Neutrophil (primary cell): ENCODE data around the gene BCL11A.

ENCODE experiments used
- H3K27ac ChIP-seq: fragments of 200-600 bp; sonication (generic); 2 replicates; pipeline ENCODE4 v1.5.1; 2016; ENCODE audit warnings: mild to moderate bottlenecking, moderate library complexity
- H3K27me3 ChIP-seq: fragments of 200-600 bp; sonication (generic); 2 replicates; pipeline ENCODE4 v1.6.0; 2016; ENCODE audit warnings: mild to moderate bottlenecking
- H3K36me3 ChIP-seq: fragments of 200-600 bp; sonication (generic); 2 replicates; pipeline ENCODE4 v1.5.1; 2017
- H3K4me1 ChIP-seq, 2 experiments: fragments of 200-600 bp in 1 of 2; sonication (generic) in 1 of 2; 1 replicate in 1 of 2; 2 replicates in 1 of 2; pipeline versions ENCODE4 v1.5.1 to v1.6.1; 2013 to 2016; ENCODE audit warnings: low read depth in 1 of 2, low read length in 1 of 2, mild to moderate bottlenecking in 1 of 2, moderate library complexity in 1 of 2; ENCODE audit not compliant: control insufficient read depth in 1 of 2, insufficient read depth in 1 of 2
- H3K4me3 ChIP-seq, 2 experiments: fragments of 200-600 bp in 1 of 2; sonication (generic) in 1 of 2; 1 replicate in 1 of 2; 2 replicates in 1 of 2; pipeline ENCODE4 v1.5.1; 2013 to 2016; ENCODE audit warnings: low read depth in 1 of 2, low read length in 1 of 2, mild to moderate bottlenecking in 1 of 2, moderate library complexity in 1 of 2
- H3K9me3 ChIP-seq: fragments of 200-600 bp; sonication (generic); 2 replicates; pipeline ENCODE4 v1.5.1; 2016
- CTCF ChIP-seq: fragments of 200-600 bp; sonication (generic); IDR thresholded peaks from 2 replicates; pipeline ENCODE4 v1.5.1; 2016; ENCODE audit warnings: antibody characterized with exemption

BCL11A gene

GRCh38 chr2:60485550-60485949 lies 67.9 kb downstream of the BCL11A start:
- H3K27me3 ChIP-seq, result no peaks in the 10 kb centered on the region
- no peak for TF ChIP-seq CTCF
- no peaks in the 10 kb centered on the region for H3K9me3 ChIP-seq
- peaks cover 61 to 79% of the 10 kb centered on the region in 2 experiments for H3K4me1 ChIP-seq
- peak overlapping the region; percentile 93 for H3K27ac ChIP-seq
- peak overlapping the region in 1 of 2 experiments; percentile 28 for H3K4me3 ChIP-seq
- no peaks in the 10 kb centered on the region for H3K36me3 ChIP-seq

GRCh38 chr2:60485055-60485454 lies 68.4 kb downstream of the BCL11A start:
- Histone ChIP-seq H3K9me3 (no peaks in the 10 kb centered on the region), H3K27me3 (no peaks in the 10 kb centered on the region), H3K36me3 (no peaks in the 10 kb centered on the region), H3K4me3 (peak overlapping the region; percentile 46 to 56), H3K27ac (peak overlapping the region; percentile 93), H3K4me1 (peaks cover 66 to 82% of the 10 kb centered on the region in 2 experiments)
- no peak for TF ChIP-seq CTCF

GRCh38 chr2:60484133-60484645 lies 69.3 kb downstream of the BCL11A start:
- Histone ChIP-seq H3K36me3 (no peaks in the 10 kb centered on the region), H3K9me3 (no peaks in the 10 kb centered on the region), H3K4me1 (peaks cover 66 to 84% of the 10 kb centered on the region in 2 experiments), H3K27ac (peak overlapping the region; percentile 93), H3K4me3 (peak overlapping the region; percentile 46 to 56), H3K27me3 (no peaks in the 10 kb centered on the region)
- TF ChIP-seq CTCF, result no peak

GRCh38 chr2:60483401-60483800 lies 70.1 kb downstream of the BCL11A start:
- no peaks in the 10 kb centered on the region for H3K9me3 ChIP-seq
- H3K36me3 ChIP-seq, result no peaks in the 10 kb centered on the region
- TF ChIP-seq CTCF, result no peak
- peak overlapping the region; percentile 93 for H3K27ac ChIP-seq
- H3K4me3 ChIP-seq, result peak overlapping the region; percentile 46 to 56
- peaks cover 66 to 84% of the 10 kb centered on the region in 2 experiments for H3K4me1 ChIP-seq
- no peaks in the 10 kb centered on the region for H3K27me3 ChIP-seq

- Histone ChIP-seq H3K4me1 (peaks cover 70 to 81% of the 10 kb centered on the region in 2 experiments), H3K36me3 (no peaks in the 10 kb centered on the region), H3K27ac (peak overlapping the region; percentile 93)
Observed at GRCh38 chr2:60482222-60482621, 71.2 kb downstream of the BCL11A start.

More at GRCh38 chr2:60482222-60482621, 71.2 kb downstream of the BCL11A start:
- H3K4me3 ChIP-seq, result no peak overlapping the region
- no peaks in the 10 kb centered on the region for H3K9me3 ChIP-seq
- no peaks in the 10 kb centered on the region for H3K27me3 ChIP-seq
- TF ChIP-seq CTCF, result no peak
